AG08395 (cell line): Measurements from ENCODE around the gene HOMER2.
"Not testable (repeated sequence)": the region's sequence is repeated elsewhere in the genome, so short reads cannot be mapped to it uniquely, and the experiment has no call there.

Source experiments
- DNase-seq: peaks from one replicate; pipeline ENCODE4 v3.0.0; 2012; ENCODE audit warnings: mixed read lengths, low spot score

Gene HOMER2

GRCh38 chr15:82831894-82832600 is 120.5 kb downstream of the HOMER2 start:
- no peak for DNase-seq

- DNase-seq = no peak
Observed at GRCh38 chr15:82830427-82831173, 121.9 kb downstream of the HOMER2 start.

DNA sequence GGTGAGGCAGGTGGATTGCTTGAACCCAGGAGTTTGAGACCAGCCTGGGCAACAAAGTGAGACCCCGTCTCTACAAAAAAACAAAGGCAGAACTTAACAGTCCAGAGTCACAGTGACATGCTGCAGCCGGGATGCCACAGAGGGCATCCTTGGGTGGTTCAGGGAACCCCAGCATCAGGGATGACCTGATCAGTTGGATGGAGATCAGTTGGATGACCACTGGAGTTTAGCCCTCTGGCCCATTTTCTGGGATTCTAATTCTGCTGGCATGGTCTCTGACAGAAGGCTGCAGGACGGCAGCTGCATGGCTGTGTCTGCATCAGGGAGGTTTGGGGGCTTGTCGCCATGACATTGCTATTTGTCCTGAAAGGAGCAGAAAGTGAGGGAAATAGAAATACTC is 123.3 kb downstream of the HOMER2 start:
- DNase-seq = no peak

- no peak for DNase-seq
Observed at GRCh38 chr15:82828075-82828474, 124.4 kb downstream of the HOMER2 start.

- no peak for DNase-seq
Observed at GRCh38 chr15:82823049-82823448, 129.5 kb downstream of the HOMER2 start.

GRCh38 chr15:82821851-82822250 is 130.7 kb downstream of the HOMER2 start:
- DNase-seq = not testable (repeated sequence)

- DNase-seq = not testable (repeated sequence)
Observed at GRCh38 chr15:82821396-82821795, 131.1 kb downstream of the HOMER2 start.

DNA sequence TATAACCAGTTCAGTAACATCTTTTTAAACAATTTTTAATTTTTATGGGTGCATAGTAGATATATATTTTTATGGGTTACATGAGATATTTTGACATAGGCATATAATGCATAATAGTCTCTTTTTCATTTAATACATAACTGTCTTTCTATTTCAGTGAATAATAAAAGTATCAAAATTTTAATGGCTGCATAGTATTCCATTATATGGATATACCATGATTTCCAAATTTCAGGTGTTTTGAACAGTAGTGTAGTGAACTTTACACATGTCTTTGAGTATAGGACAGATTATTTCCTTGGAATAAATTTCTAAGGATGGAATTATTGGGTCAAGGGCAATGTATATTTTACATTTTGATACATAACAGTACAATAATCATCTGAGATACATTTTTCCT is 132.4 kb downstream of the HOMER2 start:
- no peak for DNase-seq

GRCh38 chr15:82812994-82813393 is 139.5 kb downstream of the HOMER2 start:
- no peak for DNase-seq

DNA sequence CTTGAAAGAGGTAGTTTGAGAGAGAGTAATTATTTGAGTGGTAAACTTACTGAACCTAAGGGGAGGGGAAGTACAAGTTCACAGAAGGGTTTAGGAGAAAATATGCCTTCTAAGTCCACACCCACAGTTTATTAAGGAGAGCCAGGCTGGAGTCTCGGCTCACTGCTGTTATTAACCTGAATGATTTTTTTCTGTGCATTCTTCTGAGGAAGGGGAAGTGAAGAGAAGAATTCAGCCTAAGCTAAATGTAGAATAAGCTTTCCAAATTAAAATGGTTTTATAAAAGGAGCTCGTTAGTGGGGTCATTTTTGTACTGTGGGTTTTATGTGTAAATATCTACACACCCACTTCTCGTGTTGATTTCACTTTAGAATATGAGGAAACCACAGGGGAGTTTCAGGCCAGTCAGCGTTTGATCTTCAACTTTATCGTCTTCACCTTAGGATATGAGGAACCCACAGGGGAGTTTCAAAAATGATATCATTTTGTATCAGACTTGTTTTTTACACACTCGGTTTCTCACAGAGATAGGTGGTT is 141.6 kb downstream of the HOMER2 start:
- no peak for DNase-seq

GRCh38 chr15:82810061-82810889 is 142.2 kb downstream of the HOMER2 start:
- no peak for DNase-seq

DNA sequence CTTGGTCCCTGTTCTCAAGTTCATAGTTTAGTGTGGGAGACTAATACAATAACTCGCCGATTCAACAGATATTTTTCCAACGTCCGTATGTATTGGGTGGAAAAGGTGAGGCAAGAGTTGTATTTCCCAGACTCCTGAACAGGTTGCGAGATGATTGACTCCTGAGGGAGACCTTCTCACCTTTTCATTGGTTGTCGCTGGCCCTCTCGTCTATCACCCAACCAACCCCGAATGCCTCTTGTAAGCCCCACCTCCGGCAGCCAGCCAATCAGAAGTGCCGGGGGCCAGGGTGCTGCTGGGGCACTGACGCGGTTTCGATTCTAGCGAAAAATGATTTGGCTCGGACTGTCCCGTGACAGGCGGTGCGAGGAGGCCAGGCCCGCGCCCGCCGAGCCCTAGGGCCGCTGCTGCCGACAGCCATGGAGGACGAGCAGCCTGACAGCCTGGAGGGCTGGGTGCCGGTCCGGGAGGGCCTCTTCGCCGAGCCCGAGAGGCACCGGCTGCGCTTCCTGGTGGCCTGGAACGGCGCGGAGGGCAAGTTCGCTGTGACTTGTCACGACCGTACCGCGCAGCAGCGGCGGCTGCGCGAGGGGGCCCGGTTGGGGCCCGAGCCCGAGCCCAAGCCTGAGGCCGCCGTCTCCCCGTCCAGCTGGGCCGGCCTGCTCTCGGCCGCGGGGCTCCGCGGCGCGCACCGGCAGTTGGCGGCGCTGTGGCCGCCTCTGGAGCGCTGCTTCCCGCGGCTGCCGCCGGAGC is 143.0 kb downstream of the HOMER2 start, which contains the start of gene WHAMM:
TSS of gene WHAMM (plus strand) at position 321 of the 753 bp plus-strand sequence. CDS start at position 420, 99 bp downstream.
- peak; percentile 99 for DNase-seq

DNA sequence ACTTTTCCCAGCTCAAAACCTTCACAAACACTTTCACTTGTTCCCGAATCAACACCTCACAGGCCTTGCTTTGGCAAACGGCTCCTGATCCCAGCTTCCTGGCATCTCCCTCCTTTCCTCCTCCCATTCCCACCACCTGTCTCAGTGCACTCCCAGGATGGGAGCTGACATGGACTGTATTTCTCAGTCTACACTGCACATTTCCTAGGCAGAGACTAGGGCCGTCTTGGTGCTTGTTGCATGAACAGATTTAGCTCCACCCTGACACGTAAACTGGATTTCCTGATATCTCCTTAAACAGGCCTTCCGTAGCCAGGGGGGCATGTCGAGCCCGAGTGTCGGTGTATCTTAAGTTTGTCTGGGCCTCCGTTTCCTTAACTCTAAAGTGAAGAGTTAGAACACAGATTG is 143.9 kb downstream of the HOMER2 start:
- DNase-seq = no peak

DNA sequence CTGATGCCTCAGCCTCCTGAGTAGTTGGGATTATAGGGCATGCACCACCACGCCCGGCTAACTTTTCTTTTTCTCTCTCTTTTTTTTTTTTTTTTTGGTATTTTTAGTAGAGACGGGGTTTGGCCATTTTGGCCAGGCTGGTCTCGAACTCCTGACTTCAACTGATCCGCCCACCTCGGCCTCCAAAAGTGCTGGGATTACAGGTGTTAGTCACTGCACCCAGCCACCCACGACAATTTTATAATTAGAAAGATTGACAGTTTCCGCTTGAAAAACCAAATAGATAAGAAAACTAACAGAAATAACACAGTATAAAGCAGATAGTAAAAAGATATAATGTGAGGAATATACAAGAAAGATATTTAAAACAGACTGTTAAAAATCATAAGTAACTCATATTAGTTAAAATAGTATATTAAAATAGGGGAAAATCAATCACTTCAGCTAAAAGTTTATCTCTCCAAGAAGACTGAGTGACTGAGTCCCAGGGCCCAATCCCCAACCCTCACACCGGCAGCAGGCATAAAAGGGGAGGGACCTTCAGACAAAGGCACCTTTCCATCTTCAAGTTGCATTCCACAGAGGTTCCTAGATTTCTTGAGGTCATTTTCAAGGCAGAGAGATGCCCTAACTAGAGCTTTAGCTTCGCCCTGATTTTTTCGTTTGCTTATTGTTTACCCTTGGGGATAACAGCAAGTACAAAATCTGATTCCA is 144.4 kb downstream of the HOMER2 start:
- no peak for DNase-seq

- DNase-seq = no peak
Observed at GRCh38 chr15:82805994-82806406, 146.5 kb downstream of the HOMER2 start, which contains the start of gene FSD2. Gene FSD2, minus strand, starts transcription at chr15:82806069. Its CDS starts 18,679 bp downstream, at chr15:82787390.

DNA sequence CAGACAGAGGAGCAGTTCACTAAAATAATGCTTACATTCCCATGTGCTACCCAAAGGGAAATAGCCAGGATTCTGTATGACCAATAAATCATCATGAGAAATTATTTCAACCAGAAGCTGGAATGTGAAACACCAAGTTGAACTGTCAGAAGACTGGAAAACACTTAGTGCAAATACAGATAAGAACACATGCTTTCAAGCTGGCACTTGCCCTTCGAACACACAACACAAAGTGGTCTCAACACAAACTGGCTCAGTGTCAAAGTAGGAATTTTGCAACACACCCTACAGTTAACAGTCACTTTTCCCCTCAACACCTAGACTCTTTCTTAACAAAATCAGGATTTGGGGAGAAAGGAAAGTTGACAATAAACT is 148.0 kb downstream of the HOMER2 start:
- DNase-seq = no peak

DNA sequence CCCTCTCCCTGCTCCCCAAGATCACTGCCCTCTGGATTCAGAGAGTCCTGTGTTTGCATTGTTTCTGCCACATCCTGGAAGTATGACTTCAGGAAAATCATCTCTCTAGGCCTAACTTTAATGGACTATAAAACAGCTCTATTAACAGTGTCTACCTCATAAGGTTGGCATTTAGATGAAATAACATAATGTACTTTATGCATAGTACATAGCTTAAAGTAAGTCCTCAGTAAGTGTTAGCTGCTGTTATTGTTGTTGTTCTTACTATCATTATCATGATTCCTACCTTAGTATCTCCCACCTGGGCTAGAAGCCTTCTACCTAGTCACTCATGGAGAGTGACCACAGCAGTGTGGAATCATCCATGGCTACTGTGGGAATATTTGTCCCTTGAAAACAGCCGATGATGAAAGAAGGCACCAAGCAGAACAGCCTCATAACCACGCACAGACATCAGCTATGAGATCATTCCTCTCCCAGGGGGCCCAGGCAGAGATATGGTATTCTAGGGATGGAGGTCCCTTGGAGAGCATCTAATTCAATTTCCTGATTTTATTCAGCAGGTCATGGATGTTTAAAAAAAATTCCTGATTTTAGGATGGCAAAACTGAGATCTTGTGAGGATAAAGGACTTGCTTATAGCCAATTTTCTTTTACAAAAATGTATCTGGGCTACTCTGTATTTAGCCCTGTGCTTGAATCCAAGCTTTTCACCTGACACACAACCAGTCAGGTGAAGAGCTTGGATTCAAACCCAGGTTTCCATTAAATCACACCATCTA is 148.5 kb downstream of the HOMER2 start:
- DNase-seq = no peak

DNA sequence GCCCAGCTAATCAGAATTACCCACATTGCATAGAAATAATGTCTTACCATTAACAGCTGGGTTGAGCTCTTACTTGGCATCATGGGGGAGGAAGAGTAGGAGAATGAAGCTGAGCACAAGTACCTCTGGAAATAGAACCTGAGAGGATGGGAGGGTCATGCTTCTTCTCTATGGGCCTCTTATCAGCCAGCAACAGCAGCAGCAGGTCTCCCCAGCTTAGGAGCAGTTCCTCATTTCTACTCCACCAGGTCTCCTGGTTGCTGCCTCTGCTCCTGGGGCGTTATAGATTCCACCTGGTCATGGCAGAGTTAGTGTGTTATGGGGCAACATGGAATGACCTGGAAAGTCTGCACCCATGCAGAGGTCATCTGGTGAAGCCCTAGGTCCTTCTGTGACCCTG is 150.0 kb downstream of the HOMER2 start:
- no peak for DNase-seq

DNA sequence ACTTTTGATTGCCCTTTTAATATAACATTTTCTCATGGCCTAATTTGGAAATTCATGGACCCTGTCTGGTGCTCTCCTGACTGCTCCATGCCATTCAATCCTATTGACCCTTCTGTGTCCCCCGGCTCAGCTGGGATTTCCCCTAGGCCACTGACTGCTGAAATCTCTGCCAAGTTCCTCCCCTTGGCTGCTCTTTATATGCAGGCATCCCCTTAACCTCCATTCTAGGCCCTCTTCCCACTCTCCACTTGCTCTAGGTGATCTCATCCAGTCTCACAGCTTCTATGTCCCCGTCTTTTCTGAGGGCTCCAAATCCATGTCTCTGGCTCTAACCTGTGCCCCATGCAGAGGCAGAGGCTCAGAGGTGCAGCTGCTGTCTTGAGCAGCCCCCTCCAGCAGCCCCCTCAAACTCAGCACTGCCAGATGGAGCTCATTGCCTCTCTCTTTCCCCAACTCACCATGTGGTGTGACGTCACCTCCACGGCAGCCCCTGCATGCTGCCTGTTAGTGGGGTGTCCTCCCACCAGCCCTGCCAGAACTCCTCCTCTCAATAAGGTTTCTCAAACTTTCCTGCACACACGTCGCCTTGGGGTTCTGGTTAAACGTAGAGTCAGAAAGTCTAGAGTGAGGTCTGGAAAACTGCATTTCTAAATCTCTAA is 153.2 kb downstream of the HOMER2 start:
- DNase-seq = no peak
